ENCODE measurements around the gene KDM3A. TPM values are rescaled to one million over a fixed set of nuclear protein-coding genes. Genes with fewer than 3 reads are reported as not detected.

The KDM3A gene
- total and polyA plus RNA-seq, 10 of the 15 experiments (the other 5 are each of a cell fraction or from before 2014, with no cell fraction given) = 3.8 to 102 (median 11.1) TPM

GRCh38 chr2:86436328-86436727 lies 4.8 kb upstream of the KDM3A start:
- Histone ChIP-seq H3K9me3 (replicated peaks; ENCODE audit: control insufficient read depth, insufficient read depth, low read length) (peaks cover 18% of the 10 kb centered on the region), H3K27ac (ENCODE audit: control insufficient read depth, insufficient read depth) (no peak overlapping the region), H3K4me1 (ENCODE audit: control insufficient read depth, insufficient read depth, low read length) (no peaks in the 10 kb centered on the region), H4K20me1 (ENCODE audit: control insufficient read depth, insufficient read depth) (no peaks in the 10 kb centered on the region), H3K36me3 (ENCODE audit: control insufficient read depth in 2 of 2, insufficient read depth in 2 of 2, low read length in 1 of 2) (no peaks in the 10 kb centered on the region), H3K9ac (ENCODE audit: control insufficient read depth, insufficient read depth, low read length) (no peak overlapping the region), H2AFZ (ENCODE audit: control insufficient read depth, low read depth, low read length) (no peak overlapping the region), H3K79me2 (ENCODE audit: control insufficient read depth, insufficient read depth, low read length) (no peaks in the 10 kb centered on the region), H3K4me3 (no peak overlapping the region), H3K27me3 (replicated peaks in 1 of 2; ENCODE audit: control insufficient read depth in 2 of 2, insufficient read depth in 2 of 2, low read length in 1 of 2) (no peaks in the 10 kb centered on the region), H3K4me2 (ENCODE audit: control insufficient read depth, insufficient read depth) (no peak overlapping the region)
- intact Hi-C loops (cut with micrococcal nuclease; ENCODE audit: unreplicated experiment) (no loop called here), in situ Hi-C loops (cut with MboI) (loop anchor here (25.0 kb wide), 1 partner anchor 1499 kb away; no protein-coding TSS in a partner anchor)
- DNase-seq (ENCODE audit: low read depth, low spot score) (no peak), FAIRE-seq (no peak), ATAC-seq (no peak)
- ChIA-PET CTCF (interaction anchor here (0.7 to 1.7 kb wide), 2 partner anchors 18 to 1060 kb away, joined by 3 to 5 read pairs; no protein-coding TSS in a partner anchor), POLR2A (no interaction called here), SMC1A (ENCODE audit: uncharacterized antibody, unreplicated experiment) (no interaction called here), RAD21 (ENCODE audit: unreplicated experiment) (no interaction called here)
- TF ChIP-seq NFYB (IDR thresholded peaks at IDR 0.05; ENCODE audit: insufficient read depth, low read depth, low read length) = no peak
- no peak for TF ChIP-seq PKNOX1 (IDR thresholded peaks at IDR 0.05)
- TF ChIP-seq KAT2A (conservative IDR thresholded peaks at IDR 0.05; ENCODE audit: control insufficient read depth, low read depth, low read length) = no peak
- no peak for TF ChIP-seq BCLAF1 (IDR thresholded peaks at IDR 0.05)
- TF ChIP-seq ZBTB4 (CRISPR knock-in tag; IDR thresholded peaks at IDR 0.05) = no peak
- no peak for TF ChIP-seq CREM (IDR thresholded peaks at IDR 0.05; ENCODE audit: low read depth)
- BruUV-seq (replicated peaks) = no TSS peak
